Tibial nerve (tissue), 3 donors: Measurements from ENCODE around the gene TEAD3.

Source experiments
- CTCF ChIP-seq, 5 experiments: fragments of 200-600 bp in 3 of 5; fragments of 450-650 bp in 2 of 5; sonication (generic) in 3 of 5; IDR thresholded peaks; one replicate each; pipeline ENCODE4 v1.5.1; 2016 to 2019; ENCODE audit warnings: antibody characterized with exemption in 5 of 5, mild to moderate bottlenecking in 3 of 5, moderate library complexity in 2 of 5
- POLR2A ChIP-seq, 2 donors: fragments of 450-650 bp; IDR thresholded peaks; one replicate each; pipeline ENCODE4 v1.6.1; 2017; ENCODE audit warnings: antibody characterized with exemption in 2 of 2, mild to moderate bottlenecking in 2 of 2, moderate library complexity in 2 of 2

- no peak for TF ChIP-seq CTCF (IDR thresholded peaks at IDR 0.05)
- no peak for TF ChIP-seq POLR2A (IDR thresholded peaks at IDR 0.05)
Measured at GRCh38 chr6:35503534-35503933, 6.7 kb upstream of the TEAD3 start.
